Cardiac muscle cell (in vitro differentiated cells and primary cell): ENCODE measurements around the gene TAOK3. TPM values are rescaled to one million over a fixed set of nuclear protein-coding genes. Genes with fewer than 3 reads are reported as not detected.

Experiments
- DNase-seq, 2 donors: peaks; one replicate each; pipeline versions ENCODE4 v3.0.0 to v3.0.0-alpha.2; 2010 to 2017; ENCODE audit warnings: low read depth in 1 of 2, low spot score in 1 of 2
- H3K27ac ChIP-seq: fragments of 200-600 bp; sonication (generic); 2 replicates; pipeline ENCODE4 v1.5.1; 2016
- H3K27me3 ChIP-seq: fragments of 200-600 bp; sonication (generic); 2 replicates; pipeline ENCODE4 v1.6.0; 2016; ENCODE audit warnings: control low read depth
- H3K36me3 ChIP-seq: fragments of 200-600 bp; sonication (generic); 2 replicates; pipeline ENCODE4 v1.5.1; 2016; ENCODE audit warnings: control low read depth
- H3K4me1 ChIP-seq: fragments of 200-600 bp; sonication (generic); 2 replicates; pipeline ENCODE4 v1.8.1; 2017; ENCODE audit warnings: low read depth, mild to moderate bottlenecking, mixed run types
- H3K4me3 ChIP-seq: fragments of 200-600 bp; sonication (generic); 2 replicates; pipeline ENCODE4 v1.5.1; 2016; ENCODE audit warnings: mild to moderate bottlenecking
- H3K9me3 ChIP-seq: fragments of 200-600 bp; sonication (generic); 2 replicates; pipeline ENCODE4 v1.5.1; 2017; ENCODE audit warnings: low read depth, mild to moderate bottlenecking, control low read depth
- CTCF ChIP-seq: IDR thresholded peaks from 2 replicates; pipeline ENCODE4 v1.5.1; 2012; ENCODE audit warnings: low read depth, mild to moderate bottlenecking, low read length
- polyA plus RNA-seq: library from polyadenylated mRNA; unstranded; fragments of >200 nt; fragmentation: Nextera tagmentation; extraction: Ambion mirVana; gene quantifications from 2 replicates; pipeline ENCODE4 v1.2.1, GENCODE V29; 2016
- total RNA-seq: library from RNA; depleted of rRNA; stranded (reverse); fragments of >200 nt; gene quantifications from 2 replicates; pipeline ENCODE4 v1.2.3, GENCODE V29; 2016

TAOK3 gene
- total and polyA plus RNA-seq, 2 experiments from 2014 or later: 10.5 to 13.9 TPM

- H3K9me3 ChIP-seq: no peaks in the 10 kb centered on the region
- H3K27ac ChIP-seq: no peak overlapping the region
- DNase-seq: no peak
- H3K4me1 ChIP-seq: no peaks in the 10 kb centered on the region
- no peaks in the 10 kb centered on the region for H3K36me3 ChIP-seq
- no peak for TF ChIP-seq CTCF
- no peaks in the 10 kb centered on the region for H3K27me3 ChIP-seq
- no peak overlapping the region for H3K4me3 ChIP-seq
These were observed 152.9 kb downstream of the TAOK3 start for GRCh38 chr12:118219772-118220171.

GRCh38 chr12:118219106-118219505, 153.6 kb downstream of the TAOK3 start:
- Histone ChIP-seq H3K27ac (no peak overlapping the region), H3K27me3 (no peaks in the 10 kb centered on the region), H3K9me3 (no peaks in the 10 kb centered on the region), H3K36me3 (no peaks in the 10 kb centered on the region), H3K4me1 (no peaks in the 10 kb centered on the region), H3K4me3 (no peak overlapping the region)
- DNase-seq: no peak
- TF ChIP-seq CTCF: no peak

GRCh38 chr12:118213452-118213851, 159.3 kb downstream of the TAOK3 start:
- Histone ChIP-seq H3K4me1 (no peaks in the 10 kb centered on the region), H3K4me3 (no peak overlapping the region), H3K9me3 (no peaks in the 10 kb centered on the region), H3K36me3 (no peaks in the 10 kb centered on the region), H3K27me3 (no peaks in the 10 kb centered on the region), H3K27ac (no peak overlapping the region)
- TF ChIP-seq CTCF: no peak
- DNase-seq: no peak

- no peaks in the 10 kb centered on the region for H3K27me3 ChIP-seq
- DNase-seq: no peak
- no peak overlapping the region for H3K4me3 ChIP-seq
- TF ChIP-seq CTCF: no peak
- H3K9me3 ChIP-seq: no peaks in the 10 kb centered on the region
- no peak overlapping the region for H3K27ac ChIP-seq
- no peaks in the 10 kb centered on the region for H3K36me3 ChIP-seq
- no peaks in the 10 kb centered on the region for H3K4me1 ChIP-seq
These were observed 160.1 kb downstream of the TAOK3 start for GRCh38 chr12:118212606-118213005.

- H3K9me3 ChIP-seq: no peaks in the 10 kb centered on the region
- no peaks in the 10 kb centered on the region for H3K27me3 ChIP-seq
- no peaks in the 10 kb centered on the region for H3K4me1 ChIP-seq
- H3K4me3 ChIP-seq: no peak overlapping the region
- H3K36me3 ChIP-seq: no peaks in the 10 kb centered on the region
- no peak for TF ChIP-seq CTCF
- no peak overlapping the region for H3K27ac ChIP-seq
- DNase-seq: no peak
These were observed 166.6 kb downstream of the TAOK3 start for GRCh38 chr12:118206107-118206412.

- Histone ChIP-seq H3K27me3 (no peaks in the 10 kb centered on the region), H3K9me3 (no peaks in the 10 kb centered on the region), H3K36me3 (no peaks in the 10 kb centered on the region), H3K27ac (no peak overlapping the region), H3K4me1 (peaks cover 11% of the 10 kb centered on the region), H3K4me3 (no peak overlapping the region)
- no peak for TF ChIP-seq CTCF
- DNase-seq: no peak
These were observed 178.7 kb downstream of the TAOK3 start for GRCh38 chr12:118193958-118194357.
